Measurements from ENCODE around the gene CSTB. TPM values are rescaled to one million over a fixed set of nuclear protein-coding genes. Genes with fewer than 3 reads are reported as not detected.
A peak's percentile ranks its signal among the peaks of the same experiment; 100 is the strongest.

CSTB gene
- total RNA-seq, 4 donors from 2014 or later = 11.4 to 16.7 (median 13.3) TPM

- H3K27ac ChIP-seq = peak within 1 kb of the TSS; percentile 75 to 95 (median 87)
- TF ChIP-seq CTCF (IDR thresholded peaks at IDR 0.05) (peak; percentile 100), EP300 (IDR thresholded peaks at IDR 0.05) (peak; percentile 78 to 89), POLR2A (IDR thresholded peaks at IDR 0.05) (peak; percentile 32 to 81)
- peak; percentile 85 to 91 for DNase-seq (ENCODE audit: low spot score in 2 of 2)
- no peaks in the 10 kb centered on the region for H3K27me3 ChIP-seq
- no peaks in the 10 kb centered on the region for H3K9me3 ChIP-seq
- peaks cover 0 to 23% (median 11%) of the 10 kb centered on the region in 4 donors for H3K4me1 ChIP-seq
- peak within 1 kb of the TSS; percentile 68 to 97 (median 81) for H3K4me3 ChIP-seq
- 0% methylated on average over 40 to 67 of the region's 83 CpGs for WGBS, 2 donors
- H3K36me3 ChIP-seq = peaks cover 0 to 32% (median 6%) of the 10 kb centered on the region in 3 donors
These were observed 13.3 kb upstream of the CSTB start, which contains the start of gene RRP1 for GRCh38 chr21:43789276-43790009. RRP1 (plus strand) TSS chr21:43789577; CDS start chr21:43789630, 53 bp downstream.

- WGBS, 2 donors = 94 to 96% methylated on average over 27 to 31 of the region's 38 CpGs
- peaks cover 0 to 23% (median 11%) of the 10 kb centered on the region in 4 donors for H3K4me1 ChIP-seq
- no peaks in the 10 kb centered on the region for H3K27me3 ChIP-seq
- peaks cover 0 to 6% (median 0%) of the 10 kb centered on the region in 3 donors for H3K36me3 ChIP-seq
- no peak overlapping the region for H3K4me3 ChIP-seq
- no peak for DNase-seq (ENCODE audit: low spot score in 2 of 2)
- H3K27ac ChIP-seq = no peak overlapping the region
- H3K9me3 ChIP-seq = no peaks in the 10 kb centered on the region
- no peak for TF ChIP-seq CTCF (IDR thresholded peaks at IDR 0.05)
These were observed 10.8 kb upstream of the CSTB start for GRCh38 chr21:43786807-43787440.

GRCh38 chr21:43786300-43786806 lies 10.2 kb upstream of the CSTB start:
- WGBS, 2 donors = 88% methylated on average over 18 of the region's 18 CpGs
- Histone ChIP-seq H3K27me3 (no peaks in the 10 kb centered on the region), H3K27ac (no peak overlapping the region), H3K9me3 (no peaks in the 10 kb centered on the region), H3K4me3 (no peak overlapping the region), H3K4me1 (peaks cover 0 to 22% (median 11%) of the 10 kb centered on the region in 4 donors), H3K36me3 (peaks cover 0 to under 1% (median 0%) of the 10 kb centered on the region in 3 donors)
- no peak for DNase-seq (ENCODE audit: low spot score in 2 of 2)
- TF ChIP-seq POLR2A (IDR thresholded peaks at IDR 0.05) (no peak), EP300 (IDR thresholded peaks at IDR 0.05) (no peak), CTCF (IDR thresholded peaks at IDR 0.05) (no peak)

- 62 to 66% methylated on average over 3 of the region's 3 CpGs for WGBS, 2 donors
- no peak for DNase-seq (ENCODE audit: low spot score in 2 of 2)
- H3K27me3 ChIP-seq = no peaks in the 10 kb centered on the region
- H3K4me3 ChIP-seq = no peak overlapping the region
- H3K36me3 ChIP-seq = no peaks in the 10 kb centered on the region
- peaks cover 0 to 10% (median 3%) of the 10 kb centered on the region in 4 donors for H3K4me1 ChIP-seq
- H3K27ac ChIP-seq = no peak overlapping the region
- no peaks in the 10 kb centered on the region for H3K9me3 ChIP-seq
- TF ChIP-seq EP300 (IDR thresholded peaks at IDR 0.05) = no peak
- no peak for TF ChIP-seq POLR2A (IDR thresholded peaks at IDR 0.05)
- no peak for TF ChIP-seq CTCF (IDR thresholded peaks at IDR 0.05)
These were observed 9.0 kb upstream of the CSTB start for GRCh38 chr21:43785134-43785533.

Data from tibial nerve (tissue), 4 donors.